Nephron progenitor cell (in vitro differentiated cells): ENCODE data around the gene DNAL1.

ENCODE experiments used
- DNase-seq: peaks from one replicate; pipeline ENCODE4 v3.0.0; 2021
- H3K27ac Mint-ChIP-seq: 2 replicates; pipeline ENCODE4 v1.8.0; 2021; ENCODE audit warnings: mild to moderate bottlenecking, moderate library complexity, mixed read lengths
- H3K27me3 Mint-ChIP-seq: 2 replicates; pipeline ENCODE4 v1.8.0; 2021; ENCODE audit warnings: mild to moderate bottlenecking, low read depth, mixed read lengths; ENCODE audit not compliant: poor library complexity
- H3K36me3 Mint-ChIP-seq: 2 replicates; pipeline ENCODE4 v1.8.0; 2021; ENCODE audit warnings: low read depth, mixed read lengths
- H3K4me1 Mint-ChIP-seq: 2 replicates; pipeline ENCODE4 v1.8.0; 2021; ENCODE audit warnings: mixed read lengths
- H3K4me3 Mint-ChIP-seq: 2 replicates; pipeline ENCODE4 v1.8.0; 2021; ENCODE audit warnings: mild to moderate bottlenecking, moderate library complexity, mixed read lengths
- H3K9me3 Mint-ChIP-seq: 2 replicates; pipeline ENCODE4 v1.8.0; 2021; ENCODE audit warnings: mild to moderate bottlenecking, moderate library complexity, mixed read lengths
- TF ChIP-seq, protein P1 (sequence below): fragments of 200-600 bp; sonication (generic); IDR thresholded peaks from 2 replicates; pipeline ENCODE4 v1.5.0; 2021; ENCODE audit warnings: antibody characterized with exemption

Gene DNAL1

DNA sequence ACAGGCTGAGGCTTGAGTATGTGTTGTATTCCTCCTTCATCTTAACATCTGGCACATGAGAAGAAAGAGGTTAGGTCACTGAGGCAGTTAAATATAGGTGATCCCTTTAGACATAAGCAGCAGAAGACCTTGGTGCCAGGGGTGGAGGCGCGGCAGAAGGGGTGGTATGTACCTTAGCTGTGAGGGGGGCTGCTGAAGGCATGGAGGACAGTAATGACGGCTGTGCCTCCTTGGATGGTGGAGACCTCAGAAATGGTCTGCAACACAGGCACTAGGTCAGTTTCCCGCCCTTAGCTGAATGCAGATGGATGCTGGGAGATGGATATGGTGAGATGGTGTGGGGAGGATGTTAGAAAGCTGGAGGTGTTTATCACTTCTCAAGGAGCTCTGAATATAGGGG is 70.9 kb downstream of the DNAL1 start:
- Mint-ChIP-seq H3K27ac (no peak overlapping the region), H3K27me3 (peaks cover 9% of the 10 kb centered on the region), H3K4me1 (peaks cover 65% of the 10 kb centered on the region), H3K9me3 (no peaks in the 10 kb centered on the region), H3K4me3 (peak overlapping the region; percentile 55), H3K36me3 (peaks cover 15% of the 10 kb centered on the region)
- TF ChIP-seq, protein P1, sequence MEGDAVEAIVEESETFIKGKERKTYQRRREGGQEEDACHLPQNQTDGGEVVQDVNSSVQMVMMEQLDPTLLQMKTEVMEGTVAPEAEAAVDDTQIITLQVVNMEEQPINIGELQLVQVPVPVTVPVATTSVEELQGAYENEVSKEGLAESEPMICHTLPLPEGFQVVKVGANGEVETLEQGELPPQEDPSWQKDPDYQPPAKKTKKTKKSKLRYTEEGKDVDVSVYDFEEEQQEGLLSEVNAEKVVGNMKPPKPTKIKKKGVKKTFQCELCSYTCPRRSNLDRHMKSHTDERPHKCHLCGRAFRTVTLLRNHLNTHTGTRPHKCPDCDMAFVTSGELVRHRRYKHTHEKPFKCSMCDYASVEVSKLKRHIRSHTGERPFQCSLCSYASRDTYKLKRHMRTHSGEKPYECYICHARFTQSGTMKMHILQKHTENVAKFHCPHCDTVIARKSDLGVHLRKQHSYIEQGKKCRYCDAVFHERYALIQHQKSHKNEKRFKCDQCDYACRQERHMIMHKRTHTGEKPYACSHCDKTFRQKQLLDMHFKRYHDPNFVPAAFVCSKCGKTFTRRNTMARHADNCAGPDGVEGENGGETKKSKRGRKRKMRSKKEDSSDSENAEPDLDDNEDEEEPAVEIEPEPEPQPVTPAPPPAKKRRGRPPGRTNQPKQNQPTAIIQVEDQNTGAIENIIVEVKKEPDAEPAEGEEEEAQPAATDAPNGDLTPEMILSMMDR: no peak
- no peak for DNase-seq

- Mint-ChIP-seq H3K27ac (no peak overlapping the region), H3K4me3 (peak overlapping the region; percentile 88)
Measured at GRCh38 chr14:73717266-73717665, 72.5 kb downstream of the DNAL1 start.

DNA sequence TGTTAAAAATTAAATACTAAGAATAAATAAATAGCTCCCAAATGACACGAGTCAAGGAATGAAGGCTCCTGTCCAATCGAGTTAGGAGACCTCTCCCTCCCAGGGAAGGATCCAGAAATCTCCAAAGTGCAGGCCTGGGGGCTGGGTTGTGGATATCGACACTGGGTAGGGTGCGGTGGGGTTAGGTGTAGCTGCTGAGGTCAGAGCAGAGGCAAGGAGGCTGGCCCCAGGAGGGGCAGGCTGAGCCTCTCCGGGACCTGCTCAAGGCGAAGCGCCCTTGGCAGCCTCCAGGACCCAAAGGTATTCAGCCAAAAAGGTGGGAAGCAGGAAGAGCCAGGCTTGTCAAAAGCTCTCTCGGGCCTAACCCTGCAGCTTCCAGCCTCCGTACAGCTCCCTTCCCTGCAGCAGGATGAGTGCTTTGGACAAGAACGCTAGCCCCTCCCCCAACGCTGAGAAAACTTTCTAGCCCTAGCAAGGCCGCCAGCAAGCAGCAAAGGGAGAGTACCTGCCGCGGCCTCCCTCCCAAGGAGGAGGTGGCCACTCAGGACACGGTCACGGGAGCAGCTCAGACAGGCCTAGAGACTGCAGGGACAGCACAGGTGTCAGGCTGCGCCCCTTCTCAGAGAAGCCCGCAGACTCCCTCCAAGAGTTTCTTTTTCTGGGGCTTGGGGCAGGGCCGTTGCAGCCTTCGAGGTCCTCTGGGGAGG is 73.1 kb downstream of the DNAL1 start:
- H3K4me1 Mint-ChIP-seq: peaks cover 59% of the 10 kb centered on the region
- TF ChIP-seq, protein P1: no peak
- H3K27ac Mint-ChIP-seq: peak overlapping the region; percentile 99
- peak; percentile 64 for DNase-seq
- peaks cover 9% of the 10 kb centered on the region for H3K27me3 Mint-ChIP-seq
- peak overlapping the region; percentile 88 for H3K4me3 Mint-ChIP-seq
- no peaks in the 10 kb centered on the region for H3K9me3 Mint-ChIP-seq
- H3K36me3 Mint-ChIP-seq: peaks cover 29% of the 10 kb centered on the region

More at GRCh38 chr14:73717266-73717665, 72.5 kb downstream of the DNAL1 start:
- Mint-ChIP-seq H3K9me3 (no peaks in the 10 kb centered on the region), H3K36me3 (peaks cover 23% of the 10 kb centered on the region), H3K4me1 (peaks cover 65% of the 10 kb centered on the region), H3K27me3 (peaks cover 9% of the 10 kb centered on the region)
- DNase-seq: no peak
- TF ChIP-seq, protein P1: no peak

DNA sequence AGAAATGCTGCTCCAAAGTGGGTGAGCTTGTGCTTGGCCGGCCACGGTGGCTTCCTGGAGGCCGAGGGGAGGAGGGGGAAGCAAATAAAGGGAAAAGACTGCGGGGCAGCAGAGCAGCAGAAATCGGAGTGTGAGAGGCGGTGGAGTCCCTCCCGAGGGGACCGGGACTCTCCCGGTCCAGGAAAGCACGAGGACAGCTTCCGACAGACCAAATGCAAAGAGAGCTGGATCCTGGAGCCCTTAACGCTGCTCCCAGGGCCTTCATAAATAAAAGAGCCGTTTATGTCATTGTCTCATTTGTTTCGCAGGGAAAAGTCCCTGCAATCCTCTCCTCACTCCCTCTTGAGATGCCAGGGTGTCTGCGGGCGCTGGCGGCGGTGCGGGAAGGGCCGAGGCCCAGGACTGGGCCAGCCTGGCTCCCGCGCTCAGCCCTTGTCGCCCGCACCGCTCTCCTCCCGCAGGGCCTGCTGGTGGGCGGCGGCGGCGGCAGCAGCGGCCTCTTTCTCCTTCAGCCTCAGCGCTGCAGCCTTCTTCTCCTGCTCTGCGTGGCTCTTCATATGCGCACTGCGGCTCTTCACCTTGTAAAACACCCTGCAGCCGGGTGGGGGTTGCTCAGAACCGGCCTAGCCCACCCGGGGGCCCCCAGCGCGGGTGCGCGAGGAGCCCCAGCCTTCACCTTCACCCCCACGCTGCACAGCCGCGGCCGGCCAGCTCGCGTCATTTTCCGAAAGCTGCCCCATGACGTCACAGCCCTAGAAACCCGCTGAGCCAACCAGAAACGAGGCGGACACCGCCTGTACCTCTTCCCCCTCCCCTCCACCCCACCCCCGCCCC is 73.8 kb downstream of the DNAL1 start:
- no peaks in the 10 kb centered on the region for H3K9me3 Mint-ChIP-seq
- DNase-seq: peak; percentile 79
- H3K4me3 Mint-ChIP-seq: peak overlapping the region; percentile 88
- TF ChIP-seq, protein P1: no peak
- peak overlapping the region; percentile 99 for H3K27ac Mint-ChIP-seq
- H3K36me3 Mint-ChIP-seq: peaks cover 35% of the 10 kb centered on the region
- H3K27me3 Mint-ChIP-seq: peaks cover 5% of the 10 kb centered on the region
- H3K4me1 Mint-ChIP-seq: peaks cover 58% of the 10 kb centered on the region

DNA sequence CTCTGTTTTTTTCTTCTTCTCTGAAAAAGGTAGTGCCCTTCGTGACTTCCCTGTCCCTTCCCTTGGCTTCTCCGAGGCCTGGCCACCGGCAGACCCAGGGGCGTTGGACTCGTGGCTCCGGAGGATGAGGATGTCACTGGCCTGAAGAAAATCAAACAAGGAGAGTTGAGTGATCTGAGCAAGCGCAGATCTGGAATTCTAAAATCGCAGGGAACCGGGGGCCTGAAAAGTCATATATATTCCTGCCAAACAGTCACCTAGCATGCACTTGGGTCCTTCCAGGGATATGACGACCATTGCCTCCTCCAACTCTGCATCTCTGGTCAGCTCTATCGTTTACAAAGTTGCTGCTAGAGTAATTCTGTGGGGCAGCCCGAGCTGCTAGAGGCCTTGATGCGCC is 74.6 kb downstream of the DNAL1 start:
- peak overlapping the region; percentile 88 for H3K4me3 Mint-ChIP-seq
- TF ChIP-seq, protein P1: no peak
- peaks cover 64% of the 10 kb centered on the region for H3K4me1 Mint-ChIP-seq
- no peaks in the 10 kb centered on the region for H3K9me3 Mint-ChIP-seq
- H3K27ac Mint-ChIP-seq: peak overlapping the region; percentile 90
- DNase-seq: no peak
- peaks cover 5% of the 10 kb centered on the region for H3K27me3 Mint-ChIP-seq
- peaks cover 42% of the 10 kb centered on the region for H3K36me3 Mint-ChIP-seq
